GM12874 (cell line): ENCODE data around the gene SPAAR.

Source experiments
- CTCF ChIP-seq: IDR thresholded peaks from 2 replicates; pipeline ENCODE4 v1.5.1; 2011; ENCODE audit warnings: low read depth, mild to moderate bottlenecking, control low read depth, low read length, moderate library complexity; ENCODE audit not compliant: insufficient read depth

SPAAR gene

GRCh38 chr9:35940458-35941407 is 31.4 kb downstream of the SPAAR start:
- TF ChIP-seq CTCF: no peak

GRCh38 chr9:35942286-35942685 is 33.0 kb downstream of the SPAAR start:
- TF ChIP-seq CTCF: no peak

- no peak for TF ChIP-seq CTCF
Observed at GRCh38 chr9:35944173-35944572, 34.9 kb downstream of the SPAAR start.

GRCh38 chr9:35944841-35945240 is 35.6 kb downstream of the SPAAR start:
- no peak for TF ChIP-seq CTCF

- peak; percentile 76 for TF ChIP-seq CTCF
Observed at GRCh38 chr9:35945341-35946018, 36.2 kb downstream of the SPAAR start.

- TF ChIP-seq CTCF: no peak
Observed at GRCh38 chr9:35948451-35948850, 39.2 kb downstream of the SPAAR start.

- no peak for TF ChIP-seq CTCF
Observed at GRCh38 chr9:35948901-35949318, 39.6 kb downstream of the SPAAR start.
